Effector memory CD8-positive, alpha-beta T cell (primary cell): Measurements from ENCODE around the gene COL4A1.

Experiments used
- ATAC-seq: fragments of 150-1000 bp; cut with Tn5 transposase; replicated peaks from 2 replicates; pipeline ENCODE4 v1.10.0; 2021; ENCODE audit warnings: mild to moderate bottlenecking, moderate library complexity
- DNase-seq, 3 experiments: peaks; one replicate each; pipeline ENCODE4 v3.0.0; 2021
- H3K27ac Mint-ChIP-seq, 2 donors: one replicate each; pipeline ENCODE4 v1.8.0; 2022; ENCODE audit warnings: mild to moderate bottlenecking in 2 of 2, mixed read lengths in 2 of 2, moderate library complexity in 2 of 2
- H3K27me3 Mint-ChIP-seq, 2 donors: one replicate each; pipeline ENCODE4 v1.8.0; 2022; ENCODE audit warnings: mixed read lengths in 2 of 2
- H3K36me3 Mint-ChIP-seq: one replicate; pipeline ENCODE4 v1.8.0; 2022; ENCODE audit warnings: mild to moderate bottlenecking, moderate library complexity, mixed read lengths; ENCODE audit not compliant: insufficient read depth
- H3K4me1 Mint-ChIP-seq, 2 donors: one replicate each; pipeline ENCODE4 v1.8.0; 2022; ENCODE audit warnings: low read depth in 2 of 2, mixed read lengths in 2 of 2
- H3K4me3 Mint-ChIP-seq, 2 donors: one replicate each; pipeline ENCODE4 v1.8.0; 2022; ENCODE audit warnings: mild to moderate bottlenecking in 2 of 2, mixed read lengths in 2 of 2, moderate library complexity in 2 of 2
- H3K9me3 Mint-ChIP-seq, 2 donors: one replicate each; pipeline ENCODE4 v1.8.0; 2022; ENCODE audit warnings: mixed read lengths in 2 of 2

COL4A1 gene

GRCh38 chr13:110284779-110285484 is 22.0 kb downstream of the COL4A1 start:
- Mint-ChIP-seq H3K4me3 (no peak overlapping the region), H3K36me3 (no peaks in the 10 kb centered on the region), H3K27me3 (peaks cover 0 to 33% of the 10 kb centered on the region in 2 donors), H3K27ac (no peak overlapping the region), H3K9me3 (no peaks in the 10 kb centered on the region), H3K4me1 (no peaks in the 10 kb centered on the region)
- ATAC-seq: no peak
- DNase-seq: no peak

GRCh38 chr13:110283736-110284517 is 23.0 kb downstream of the COL4A1 start:
- H3K36me3 Mint-ChIP-seq: no peaks in the 10 kb centered on the region
- ATAC-seq: no peak
- H3K4me1 Mint-ChIP-seq: no peaks in the 10 kb centered on the region
- H3K27me3 Mint-ChIP-seq: peaks cover 0 to 33% of the 10 kb centered on the region in 2 donors
- H3K27ac Mint-ChIP-seq: no peak overlapping the region
- DNase-seq: no peak
- no peaks in the 10 kb centered on the region for H3K9me3 Mint-ChIP-seq
- no peak overlapping the region for H3K4me3 Mint-ChIP-seq

- DNase-seq (no peak), ATAC-seq (no peak)
- Mint-ChIP-seq H3K4me1 (no peaks in the 10 kb centered on the region), H3K27ac (no peak overlapping the region), H3K9me3 (no peaks in the 10 kb centered on the region), H3K36me3 (no peaks in the 10 kb centered on the region), H3K27me3 (peaks cover 0 to 33% of the 10 kb centered on the region in 2 donors), H3K4me3 (no peak overlapping the region)
Observed at GRCh38 chr13:110282316-110282841, 24.6 kb downstream of the COL4A1 start.

- no peaks in the 10 kb centered on the region for H3K9me3 Mint-ChIP-seq
- ATAC-seq (no peak), DNase-seq (no peak)
- H3K27ac Mint-ChIP-seq: no peak overlapping the region
- H3K4me1 Mint-ChIP-seq: no peaks in the 10 kb centered on the region
- H3K27me3 Mint-ChIP-seq: peaks cover 0 to 33% of the 10 kb centered on the region in 2 donors
- no peaks in the 10 kb centered on the region for H3K36me3 Mint-ChIP-seq
- H3K4me3 Mint-ChIP-seq: no peak overlapping the region
Observed at GRCh38 chr13:110281736-110282135, 25.2 kb downstream of the COL4A1 start.

GRCh38 chr13:110280985-110281688 is 25.8 kb downstream of the COL4A1 start:
- H3K27me3 Mint-ChIP-seq: peaks cover 0 to 32% of the 10 kb centered on the region in 2 donors
- H3K36me3 Mint-ChIP-seq: no peaks in the 10 kb centered on the region
- no peak overlapping the region for H3K27ac Mint-ChIP-seq
- no peaks in the 10 kb centered on the region for H3K4me1 Mint-ChIP-seq
- no peak overlapping the region for H3K4me3 Mint-ChIP-seq
- no peak for DNase-seq
- H3K9me3 Mint-ChIP-seq: no peaks in the 10 kb centered on the region
- ATAC-seq: no peak

- Mint-ChIP-seq H3K4me1 (no peaks in the 10 kb centered on the region), H3K4me3 (no peak overlapping the region), H3K27ac (no peak overlapping the region), H3K36me3 (no peaks in the 10 kb centered on the region), H3K27me3 (peaks cover 0 to 25% of the 10 kb centered on the region in 2 donors), H3K9me3 (no peaks in the 10 kb centered on the region)
- ATAC-seq (no peak), DNase-seq (no peak)
Observed at GRCh38 chr13:110280231-110280813, 26.6 kb downstream of the COL4A1 start.

GRCh38 chr13:110279684-110280083 is 27.3 kb downstream of the COL4A1 start:
- Mint-ChIP-seq H3K4me3 (no peak overlapping the region), H3K9me3 (no peaks in the 10 kb centered on the region), H3K36me3 (no peaks in the 10 kb centered on the region), H3K27me3 (peaks cover 0 to 22% of the 10 kb centered on the region in 2 donors), H3K27ac (no peak overlapping the region), H3K4me1 (no peaks in the 10 kb centered on the region)
- DNase-seq (no peak), ATAC-seq (no peak)

GRCh38 chr13:110278859-110279258 is 28.1 kb downstream of the COL4A1 start:
- no peak overlapping the region for H3K27ac Mint-ChIP-seq
- DNase-seq (no peak), ATAC-seq (no peak)
- no peak overlapping the region for H3K4me3 Mint-ChIP-seq
- no peaks in the 10 kb centered on the region for H3K36me3 Mint-ChIP-seq
- peaks cover 0 to 13% of the 10 kb centered on the region in 2 donors for H3K27me3 Mint-ChIP-seq
- H3K4me1 Mint-ChIP-seq: no peaks in the 10 kb centered on the region
- no peaks in the 10 kb centered on the region for H3K9me3 Mint-ChIP-seq

- Mint-ChIP-seq H3K4me1 (no peaks in the 10 kb centered on the region), H3K36me3 (no peaks in the 10 kb centered on the region), H3K9me3 (no peaks in the 10 kb centered on the region), H3K4me3 (no peak overlapping the region), H3K27me3 (peaks cover 0 to 8% of the 10 kb centered on the region in 2 donors), H3K27ac (no peak overlapping the region)
- DNase-seq (no peak), ATAC-seq (no peak)
Observed at GRCh38 chr13:110277357-110277975, 29.5 kb downstream of the COL4A1 start.

GRCh38 chr13:110276553-110276950 is 30.4 kb downstream of the COL4A1 start:
- no peak for DNase-seq
- no peak for ATAC-seq
- no peak overlapping the region for H3K4me3 Mint-ChIP-seq
- no peaks in the 10 kb centered on the region for H3K27me3 Mint-ChIP-seq
- H3K4me1 Mint-ChIP-seq: no peaks in the 10 kb centered on the region
- H3K9me3 Mint-ChIP-seq: no peaks in the 10 kb centered on the region
- no peaks in the 10 kb centered on the region for H3K36me3 Mint-ChIP-seq
- no peak overlapping the region for H3K27ac Mint-ChIP-seq

- DNase-seq: no peak
- H3K4me3 Mint-ChIP-seq: no peak overlapping the region
Observed at GRCh38 chr13:110275931-110276552, 30.9 kb downstream of the COL4A1 start.

GRCh38 chr13:110274687-110275086 is 32.3 kb downstream of the COL4A1 start:
- H3K9me3 Mint-ChIP-seq: no peaks in the 10 kb centered on the region
- ATAC-seq: no peak
- DNase-seq: no peak
- H3K4me3 Mint-ChIP-seq: no peak overlapping the region
- H3K27ac Mint-ChIP-seq: no peak overlapping the region
- peaks cover 5 to 9% of the 10 kb centered on the region in 2 donors for H3K27me3 Mint-ChIP-seq
- no peaks in the 10 kb centered on the region for H3K4me1 Mint-ChIP-seq
- no peaks in the 10 kb centered on the region for H3K36me3 Mint-ChIP-seq

More at GRCh38 chr13:110275931-110276552, 30.9 kb downstream of the COL4A1 start:
- no peak for ATAC-seq
- H3K4me1 Mint-ChIP-seq: no peaks in the 10 kb centered on the region
- peaks cover 2 to 3% of the 10 kb centered on the region in 2 donors for H3K27me3 Mint-ChIP-seq
- no peaks in the 10 kb centered on the region for H3K36me3 Mint-ChIP-seq
- no peaks in the 10 kb centered on the region for H3K9me3 Mint-ChIP-seq
- no peak overlapping the region for H3K27ac Mint-ChIP-seq
